Spinal cord (tissue), 10 donors: Measurements from ENCODE around the gene KHDC3L. TPM values are rescaled to one million over a fixed set of nuclear protein-coding genes. Genes with fewer than 3 reads are reported as not detected.

Experiments used
- DNase-seq, 6 donors: peaks; one replicate each; pipeline versions ENCODE4 v3.0.0 to v3.0.0-alpha.2; 2013 to 2015; ENCODE audit warnings: low spot score in 6 of 6, low read depth in 4 of 6
- H3K27ac ChIP-seq: one replicate; pipeline ENCODE4 v1.5.1; 2013; ENCODE audit warnings: low read depth, low read length, control low read depth
- H3K27me3 ChIP-seq: one replicate; pipeline ENCODE4 v1.6.1; 2013; ENCODE audit warnings: low read length; ENCODE audit not compliant: control insufficient read depth, insufficient read depth
- H3K36me3 ChIP-seq: one replicate; pipeline ENCODE4 v1.6.1; 2013; ENCODE audit warnings: low read length; ENCODE audit not compliant: control insufficient read depth, insufficient read depth
- H3K4me1 ChIP-seq: one replicate; pipeline ENCODE4 v1.6.1; 2013; ENCODE audit warnings: low read length; ENCODE audit not compliant: control insufficient read depth, insufficient read depth
- H3K4me3 ChIP-seq: one replicate; pipeline ENCODE4 v1.5.1; 2013; ENCODE audit warnings: low read depth, low read length, control low read depth
- H3K9me3 ChIP-seq: one replicate; pipeline ENCODE4 v1.6.1; 2013; ENCODE audit warnings: low read length; ENCODE audit not compliant: control insufficient read depth, insufficient read depth
- WGBS: methylation state at CpG from one replicate; pipeline ENCODE4 v1.1.5; 2013; ENCODE audit warnings: missing lambda C conversion rate; ENCODE audit not compliant: insufficient coverage; 5-methylcytosine and 5-hydroxymethylcytosine counted together
- polyA plus RNA-seq, 2 donors: library from polyadenylated mRNA; unstranded; fragments of 120-200 nt; gene quantifications; one replicate each; pipeline ENCODE4 v1.2.1, GENCODE V29; 2013; ENCODE audit not compliant: insufficient read length in 2 of 2
- total RNA-seq, 2 donors: library from RNA; depleted of rRNA in 1 of 2; stranded (reverse); fragments of 120-200 nt in 1 of 2; fragments of >200 nt in 1 of 2; gene quantifications; one replicate each; pipeline versions ENCODE4 v1.2.3 to v1.2.4, GENCODE V29; 2013 to 2014
- donor health status: healthy.

Gene KHDC3L
- total and polyA plus RNA-seq, 4 donors = 0.17 to 0.59 (median 0.53) TPM; not detected in 1

- no peaks in the 10 kb centered on the region for H3K9me3 ChIP-seq
- H3K27ac ChIP-seq = no peak overlapping the region
- no peak overlapping the region for H3K4me3 ChIP-seq
- peaks cover 1% of the 10 kb centered on the region for H3K27me3 ChIP-seq
- no peaks in the 10 kb centered on the region for H3K4me1 ChIP-seq
- DNase-seq = no peak
- no peaks in the 10 kb centered on the region for H3K36me3 ChIP-seq
Observed at GRCh38 chr6:73343164-73343563, 19.3 kb upstream of the KHDC3L start.

GRCh38 chr6:73348550-73349204 lies 13.8 kb upstream of the KHDC3L start:
- no peaks in the 10 kb centered on the region for H3K9me3 ChIP-seq
- H3K27me3 ChIP-seq = peaks cover 20% of the 10 kb centered on the region
- no peaks in the 10 kb centered on the region for H3K4me1 ChIP-seq
- WGBS = 54% methylated on average over 21 of the region's 33 CpGs
- H3K27ac ChIP-seq = no peak overlapping the region
- H3K4me3 ChIP-seq = no peak overlapping the region
- no peak for DNase-seq
- no peaks in the 10 kb centered on the region for H3K36me3 ChIP-seq

- DNase-seq = no peak
- Histone ChIP-seq H3K4me1 (no peaks in the 10 kb centered on the region), H3K4me3 (no peak overlapping the region), H3K27me3 (peaks cover 20% of the 10 kb centered on the region), H3K9me3 (no peaks in the 10 kb centered on the region), H3K36me3 (no peaks in the 10 kb centered on the region), H3K27ac (no peak overlapping the region)
- WGBS = 0% methylated on average over 1 of the region's 6 CpGs
Observed at GRCh38 chr6:73349311-73349710, 13.1 kb upstream of the KHDC3L start.

- H3K4me1 ChIP-seq = no peaks in the 10 kb centered on the region
- WGBS = 91% methylated on average over 58 of the region's 59 CpGs
- H3K9me3 ChIP-seq = no peaks in the 10 kb centered on the region
- peaks cover 12% of the 10 kb centered on the region for H3K27me3 ChIP-seq
- no peaks in the 10 kb centered on the region for H3K36me3 ChIP-seq
- DNase-seq = no peak
- H3K4me3 ChIP-seq = no peak within 1 kb of the TSS
- H3K27ac ChIP-seq = no peak within 1 kb of the TSS
Observed at GRCh38 chr6:73353636-73354593, 8.5 kb upstream of the KHDC3L start, which contains the start of gene DPPA5. Gene DPPA5, minus strand, starts transcription at chr6:73354276. Its CDS starts 51 bp downstream, at chr6:73354225.

GRCh38 chr6:73362869-73363536 lies 545 bp downstream of the KHDC3L start:
- 96% methylated on average over 31 of the region's 31 CpGs for WGBS
- H3K4me3 ChIP-seq = no peak overlapping the region

GRCh38 chr6:73363537-73363875 lies 1.0 kb downstream of the KHDC3L start:
- Histone ChIP-seq H3K9me3 (no peaks in the 10 kb centered on the region), H3K27ac (no peak overlapping the region), H3K4me3 (no peak overlapping the region), H3K4me1 (no peaks in the 10 kb centered on the region), H3K27me3 (no peaks in the 10 kb centered on the region), H3K36me3 (no peaks in the 10 kb centered on the region)
- WGBS = 97% methylated on average over 23 of the region's 23 CpGs
- no peak for DNase-seq

More at GRCh38 chr6:73362869-73363536, 545 bp downstream of the KHDC3L start:
- Histone ChIP-seq H3K27me3 (no peaks in the 10 kb centered on the region), H3K4me1 (no peaks in the 10 kb centered on the region), H3K9me3 (no peaks in the 10 kb centered on the region), H3K27ac (no peak overlapping the region), H3K36me3 (no peaks in the 10 kb centered on the region)
- no peak for DNase-seq

- H3K36me3 ChIP-seq = no peaks in the 10 kb centered on the region
- 94% methylated on average over 13 of the region's 14 CpGs for WGBS
- H3K4me1 ChIP-seq = no peaks in the 10 kb centered on the region
- H3K27ac ChIP-seq = no peak overlapping the region
- H3K4me3 ChIP-seq = no peak overlapping the region
- DNase-seq = no peak
- H3K27me3 ChIP-seq = no peaks in the 10 kb centered on the region
- H3K9me3 ChIP-seq = no peaks in the 10 kb centered on the region
Observed at GRCh38 chr6:73364121-73364520, 1.7 kb downstream of the KHDC3L start.

GRCh38 chr6:73364549-73364948 lies 2.1 kb downstream of the KHDC3L start:
- DNase-seq = no peak
- H3K4me1 ChIP-seq = no peaks in the 10 kb centered on the region

GRCh38 chr6:73367761-73368355 lies 5.4 kb downstream of the KHDC3L start:
- no peaks in the 10 kb centered on the region for H3K27me3 ChIP-seq
- peaks cover 3% of the 10 kb centered on the region for H3K9me3 ChIP-seq
- H3K36me3 ChIP-seq = no peaks in the 10 kb centered on the region
- DNase-seq = no peak
- H3K27ac ChIP-seq = no peak overlapping the region
- H3K4me1 ChIP-seq = no peaks in the 10 kb centered on the region
- H3K4me3 ChIP-seq = no peak overlapping the region
- 80% methylated on average over 16 of the region's 16 CpGs for WGBS

More at GRCh38 chr6:73364549-73364948, 2.1 kb downstream of the KHDC3L start:
- 95% methylated on average over 6 of the region's 9 CpGs for whole genome bisulfite sequencing
- no peak overlapping the region for H3K4me3 ChIP-seq
- no peaks in the 10 kb centered on the region for H3K9me3 ChIP-seq
- no peaks in the 10 kb centered on the region for H3K36me3 ChIP-seq
- H3K27me3 ChIP-seq = no peaks in the 10 kb centered on the region
- no peak overlapping the region for H3K27ac ChIP-seq
